Measurements from ENCODE around the gene SERP1. TPM values are rescaled to one million over a fixed set of nuclear protein-coding genes. Genes with fewer than 3 reads are reported as not detected.
A peak's percentile ranks its signal among the peaks of the same experiment; 100 is the strongest.

The SERP1 gene
- total RNA-seq, 2 donors from 2014 or later, result 78.4 to 81.8 TPM

GRCh38 chr3:150521463-150521862, 24.8 kb downstream of the SERP1 start:
- Histone ChIP-seq H3K9ac (ENCODE audit: extremely low read depth, low read length, poor library complexity, severe bottlenecking) (no peak overlapping the region), H3K36me3 (ENCODE audit: control insufficient read depth, insufficient read depth, low read length) (no peaks in the 10 kb centered on the region), H3K27me3 (ENCODE audit: control insufficient read depth, insufficient read depth, low read length, poor library complexity, severe bottlenecking) (no peaks in the 10 kb centered on the region), H3K27ac (ENCODE audit: low read depth, low read length) (peak overlapping the region; percentile 32), H3K4me3 (ENCODE audit: low read length) (no peak overlapping the region), H3K9me3 (ENCODE audit: control insufficient read depth, low read length) (peaks cover 32% of the 10 kb centered on the region), H3K4me1 (ENCODE audit: control insufficient read depth, insufficient read depth, low read length) (no peaks in the 10 kb centered on the region)
- H3K27ac Mint-ChIP-seq, result no peak overlapping the region
- TF ChIP-seq CTCF (conservative IDR thresholded peaks at IDR 0.05), result peak; percentile 45
- peaks cover 1% of the 10 kb centered on the region for H3K27me3 Mint-ChIP-seq (ENCODE audit: insufficient read depth)
- peaks cover 22% of the 10 kb centered on the region for H3K9me3 Mint-ChIP-seq
- DNase-seq, result no peak
- H3K4me3 Mint-ChIP-seq, result no peak overlapping the region
- WGBS, 2 experiments (ENCODE audit: insufficient coverage in 1 of 2, insufficient read length in 1 of 2), result 63 to 76% methylated on average over 2 of the region's 2 CpGs
- H3K36me3 Mint-ChIP-seq (ENCODE audit: low read depth), result peaks cover 8% of the 10 kb centered on the region
- peaks cover 5% of the 10 kb centered on the region for H3K4me1 Mint-ChIP-seq

- Mint-ChIP-seq H3K27me3 (ENCODE audit: insufficient read depth) (peaks cover 1% of the 10 kb centered on the region), H3K36me3 (ENCODE audit: low read depth) (peaks cover 8% of the 10 kb centered on the region)
- 95 to 96% methylated on average over 22 to 24 of the region's 24 CpGs for WGBS, 2 experiments (ENCODE audit: insufficient coverage in 1 of 2, insufficient read length in 1 of 2)
These were observed 25.9 kb downstream of the SERP1 start for GRCh38 chr3:150520408-150520807.

GRCh38 chr3:150519026-150519425, 27.3 kb downstream of the SERP1 start:
- H3K9me3 ChIP-seq (ENCODE audit: control insufficient read depth, low read length), result peaks cover 41% of the 10 kb centered on the region
- peaks cover 29% of the 10 kb centered on the region for H3K9me3 Mint-ChIP-seq
- H3K27ac ChIP-seq (ENCODE audit: low read depth, low read length), result no peak overlapping the region
- no peak for TF ChIP-seq CTCF (conservative IDR thresholded peaks at IDR 0.05)
- peaks cover 8% of the 10 kb centered on the region for H3K36me3 Mint-ChIP-seq (ENCODE audit: low read depth)
- no peaks in the 10 kb centered on the region for H3K4me1 ChIP-seq (ENCODE audit: control insufficient read depth, insufficient read depth, low read length)
- H3K4me3 Mint-ChIP-seq, result no peak overlapping the region
- no peak overlapping the region for H3K27ac Mint-ChIP-seq
- no peak for DNase-seq
- WGBS, 2 experiments (ENCODE audit: insufficient coverage in 1 of 2, insufficient read length in 1 of 2), result 96 to 100% methylated on average over 2 to 3 of the region's 3 CpGs
- no peak overlapping the region for H3K9ac ChIP-seq (ENCODE audit: extremely low read depth, low read length, poor library complexity, severe bottlenecking)
- H3K27me3 Mint-ChIP-seq (ENCODE audit: insufficient read depth), result peaks cover 1% of the 10 kb centered on the region
- H3K4me1 Mint-ChIP-seq, result peaks cover 5% of the 10 kb centered on the region
- no peaks in the 10 kb centered on the region for H3K27me3 ChIP-seq (ENCODE audit: control insufficient read depth, insufficient read depth, low read length, poor library complexity, severe bottlenecking)
- no peaks in the 10 kb centered on the region for H3K36me3 ChIP-seq (ENCODE audit: control insufficient read depth, insufficient read depth, low read length)
- no peak overlapping the region for H3K4me3 ChIP-seq (ENCODE audit: low read length)

More at GRCh38 chr3:150520408-150520807, 25.9 kb downstream of the SERP1 start:
- H3K36me3 ChIP-seq (ENCODE audit: control insufficient read depth, insufficient read depth, low read length), result no peaks in the 10 kb centered on the region
- H3K27me3 ChIP-seq (ENCODE audit: control insufficient read depth, insufficient read depth, low read length, poor library complexity, severe bottlenecking), result no peaks in the 10 kb centered on the region
- Mint-ChIP-seq H3K4me3 (no peak overlapping the region), H3K4me1 (peaks cover 5% of the 10 kb centered on the region), H3K9me3 (peaks cover 25% of the 10 kb centered on the region), H3K27ac (no peak overlapping the region)
- H3K27ac ChIP-seq (ENCODE audit: low read depth, low read length), result no peak overlapping the region
- DNase-seq, result no peak
- peaks cover 35% of the 10 kb centered on the region for H3K9me3 ChIP-seq (ENCODE audit: control insufficient read depth, low read length)
- TF ChIP-seq CTCF (conservative IDR thresholded peaks at IDR 0.05), result no peak
- no peak overlapping the region for H3K9ac ChIP-seq (ENCODE audit: extremely low read depth, low read length, poor library complexity, severe bottlenecking)
- no peak overlapping the region for H3K4me3 ChIP-seq (ENCODE audit: low read length)
- H3K4me1 ChIP-seq (ENCODE audit: control insufficient read depth, insufficient read depth, low read length), result no peaks in the 10 kb centered on the region

All from endodermal cell (in vitro differentiated cells).